Fibroblast of lung (primary cell): ENCODE measurements around the gene FKBP15.

Source experiments
- EZH2 ChIP-seq: IDR thresholded peaks from 2 replicates; pipeline ENCODE4 v1.5.1; 2012; ENCODE audit warnings: low read length, control low read depth, mild to moderate bottlenecking; ENCODE audit errors: missing control alignments
- TF ChIP-seq, protein P1 (sequence below), 2 donors: IDR thresholded peaks in 1 of 2; conservative IDR thresholded peaks in 1 of 2; 1 replicate in 1 of 2; 2 replicates in 1 of 2; pipeline ENCODE4 v1.5.1; 2011 to 2012; ENCODE audit warnings: low read length in 2 of 2, control low read depth in 1 of 2, inconsistent platforms in 1 of 2, low read depth in 1 of 2, mild to moderate bottlenecking in 1 of 2

DNA sequence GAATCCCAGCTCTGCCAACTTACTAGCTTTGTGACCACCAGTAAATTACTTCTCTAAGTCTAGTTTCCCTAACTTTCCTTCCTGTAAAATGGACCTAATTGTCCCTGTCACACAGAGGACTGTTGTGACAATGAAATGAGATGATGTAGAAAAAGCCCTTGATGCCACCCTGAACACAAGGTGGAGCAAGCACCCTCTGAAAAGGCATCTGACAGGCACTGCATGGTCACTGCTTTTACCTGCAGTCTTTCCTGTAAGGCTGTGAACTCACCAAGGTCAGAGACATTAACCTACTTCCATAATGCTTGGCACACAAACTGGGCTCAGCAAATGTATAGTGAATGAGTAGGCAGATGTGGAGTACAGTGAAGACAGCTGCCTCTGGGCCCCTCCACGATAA is 64.2 kb downstream of the FKBP15 start:
- TF ChIP-seq, protein P1, sequence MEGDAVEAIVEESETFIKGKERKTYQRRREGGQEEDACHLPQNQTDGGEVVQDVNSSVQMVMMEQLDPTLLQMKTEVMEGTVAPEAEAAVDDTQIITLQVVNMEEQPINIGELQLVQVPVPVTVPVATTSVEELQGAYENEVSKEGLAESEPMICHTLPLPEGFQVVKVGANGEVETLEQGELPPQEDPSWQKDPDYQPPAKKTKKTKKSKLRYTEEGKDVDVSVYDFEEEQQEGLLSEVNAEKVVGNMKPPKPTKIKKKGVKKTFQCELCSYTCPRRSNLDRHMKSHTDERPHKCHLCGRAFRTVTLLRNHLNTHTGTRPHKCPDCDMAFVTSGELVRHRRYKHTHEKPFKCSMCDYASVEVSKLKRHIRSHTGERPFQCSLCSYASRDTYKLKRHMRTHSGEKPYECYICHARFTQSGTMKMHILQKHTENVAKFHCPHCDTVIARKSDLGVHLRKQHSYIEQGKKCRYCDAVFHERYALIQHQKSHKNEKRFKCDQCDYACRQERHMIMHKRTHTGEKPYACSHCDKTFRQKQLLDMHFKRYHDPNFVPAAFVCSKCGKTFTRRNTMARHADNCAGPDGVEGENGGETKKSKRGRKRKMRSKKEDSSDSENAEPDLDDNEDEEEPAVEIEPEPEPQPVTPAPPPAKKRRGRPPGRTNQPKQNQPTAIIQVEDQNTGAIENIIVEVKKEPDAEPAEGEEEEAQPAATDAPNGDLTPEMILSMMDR (conservative IDR thresholded peaks at IDR 0.05 in 1 of 2, IDR thresholded peaks at IDR 0.05 in 1 of 2; ENCODE audit: low read depth in 1 of 2, low read length in 2 of 2): no peak
- no peak for TF ChIP-seq EZH2
